NK-92 (cell line): Measurements from ENCODE around the gene DHRS7B.

Source experiments
- DNase-seq: peaks from one replicate; lab custom pipeline; 2025; ENCODE audit not compliant: unreplicated experiment; lab: John Stamatoyannopoulos, UW

DHRS7B gene

GRCh38 chr17:21149621-21150020 is 22.9 kb downstream of the DHRS7B start:
- no peak for DNase-seq

- DNase-seq, result no peak
Measured at GRCh38 chr17:21152731-21153130, 26.0 kb downstream of the DHRS7B start.

DNA sequence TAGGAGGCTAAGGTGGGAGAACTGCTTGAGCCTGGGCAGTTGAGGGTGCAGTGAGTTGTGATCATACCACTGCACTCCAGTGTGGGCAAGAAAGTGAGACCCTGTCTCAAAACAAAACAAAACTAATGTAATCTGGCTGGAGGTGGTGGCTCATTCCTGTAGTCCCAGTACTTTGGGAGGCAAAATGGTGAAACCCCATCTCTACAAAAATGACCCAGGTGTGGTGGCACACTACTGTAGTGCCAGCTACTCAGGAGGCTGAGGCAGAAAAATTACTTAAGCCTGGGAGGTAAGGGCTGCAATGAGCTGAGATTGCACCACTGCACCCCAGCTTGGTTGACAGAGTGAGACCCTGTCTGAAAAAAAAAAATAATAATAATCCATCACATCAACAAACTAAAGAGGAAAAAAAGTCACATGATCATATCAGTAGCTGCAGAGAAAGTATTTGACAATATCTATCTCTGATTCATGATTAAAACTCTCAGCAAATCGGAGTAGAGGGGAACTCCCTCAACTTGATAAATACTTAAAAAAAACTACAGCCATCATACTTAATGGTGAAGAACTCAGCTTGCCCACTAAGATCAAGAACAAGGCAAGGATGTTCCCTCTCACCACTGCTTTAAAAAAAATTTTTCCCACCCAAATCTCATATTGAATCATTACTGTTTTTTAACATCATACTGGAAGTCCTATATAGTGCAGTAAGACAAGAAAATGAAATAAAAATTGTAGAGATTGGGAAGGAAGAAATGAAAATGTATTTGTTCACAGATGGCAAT is 31.0 kb downstream of the DHRS7B start:
- DNase-seq, result no peak

- DNase-seq, result no peak
Measured at GRCh38 chr17:21160401-21160800, 33.6 kb downstream of the DHRS7B start.

DNA sequence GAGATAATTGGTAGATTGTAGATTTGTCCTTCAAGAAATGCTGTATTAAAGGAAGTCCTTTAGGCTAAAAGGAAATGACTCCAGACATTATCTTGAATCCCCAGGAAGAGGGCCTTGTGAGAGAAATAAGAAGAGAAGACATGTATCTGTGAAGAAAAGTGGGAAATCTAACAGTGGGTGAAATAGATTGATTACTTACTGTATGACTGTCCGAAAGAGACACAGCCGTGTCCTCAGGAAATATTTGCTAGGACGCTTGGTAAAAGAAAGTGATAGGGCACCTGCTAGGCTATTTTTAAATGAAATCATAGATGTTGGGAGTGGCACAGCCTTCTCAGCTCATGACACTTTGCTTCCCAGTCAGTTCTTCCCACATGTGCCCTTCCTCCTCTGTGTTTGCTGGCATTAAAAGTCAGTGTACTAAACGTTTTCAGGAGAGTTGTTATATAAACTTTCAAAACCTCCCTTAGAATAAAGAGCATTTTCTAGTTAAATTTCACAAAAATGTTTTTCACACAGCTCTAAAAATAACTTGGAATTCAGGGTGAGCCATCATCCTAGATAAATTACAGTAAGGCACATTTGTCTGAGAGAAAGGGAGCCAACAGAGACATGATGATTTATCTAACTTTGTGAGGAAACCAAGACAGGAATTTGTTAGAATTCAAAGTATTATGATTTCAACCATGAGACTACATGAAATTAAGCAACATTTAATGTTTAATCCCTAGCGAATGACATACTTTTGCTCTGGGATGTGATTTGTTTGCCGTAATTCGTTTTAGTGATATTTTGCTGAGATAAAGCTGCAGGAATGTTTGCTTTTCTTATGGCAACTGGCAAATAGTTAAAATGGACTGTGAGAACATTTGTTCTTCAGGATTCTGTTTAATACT is 35.0 kb downstream of the DHRS7B start:
- no peak for DNase-seq

GRCh38 chr17:21162394-21162775 is 35.6 kb downstream of the DHRS7B start:
- DNase-seq, result no peak

- DNase-seq, result no peak
Measured at GRCh38 chr17:21163101-21163500, 36.3 kb downstream of the DHRS7B start.

- DNase-seq, result no peak
Measured at GRCh38 chr17:21164216-21164615, 37.5 kb downstream of the DHRS7B start.

GRCh38 chr17:21164620-21165019 is 37.9 kb downstream of the DHRS7B start:
- no peak for DNase-seq

- DNase-seq, result no peak
Measured at GRCh38 chr17:21165922-21166594, 39.3 kb downstream of the DHRS7B start.

- no peak for DNase-seq
Measured at GRCh38 chr17:21166595-21167210, 39.9 kb downstream of the DHRS7B start.

DNA sequence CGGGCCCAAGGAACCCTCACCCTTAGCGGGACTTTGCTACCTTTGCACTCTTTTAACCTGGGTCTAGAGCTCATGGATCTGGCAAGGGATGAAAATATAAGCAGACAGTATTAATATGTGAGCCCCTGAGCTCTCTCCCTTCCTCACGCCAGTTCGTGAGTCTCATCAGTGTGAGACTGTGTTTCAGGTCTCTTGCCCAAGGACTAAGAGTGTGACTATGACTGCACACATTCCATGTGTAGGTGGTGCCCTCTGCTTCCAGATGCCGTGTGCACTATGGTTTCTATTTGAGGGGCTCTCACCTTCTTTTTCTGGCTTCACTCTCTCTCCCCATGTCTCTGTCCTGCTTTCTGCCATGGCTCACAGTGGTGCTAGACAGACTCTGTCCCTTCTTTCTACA is 40.5 kb downstream of the DHRS7B start:
- DNase-seq, result no peak

- DNase-seq, result no peak
Measured at GRCh38 chr17:21168555-21168865, 41.7 kb downstream of the DHRS7B start.

DNA sequence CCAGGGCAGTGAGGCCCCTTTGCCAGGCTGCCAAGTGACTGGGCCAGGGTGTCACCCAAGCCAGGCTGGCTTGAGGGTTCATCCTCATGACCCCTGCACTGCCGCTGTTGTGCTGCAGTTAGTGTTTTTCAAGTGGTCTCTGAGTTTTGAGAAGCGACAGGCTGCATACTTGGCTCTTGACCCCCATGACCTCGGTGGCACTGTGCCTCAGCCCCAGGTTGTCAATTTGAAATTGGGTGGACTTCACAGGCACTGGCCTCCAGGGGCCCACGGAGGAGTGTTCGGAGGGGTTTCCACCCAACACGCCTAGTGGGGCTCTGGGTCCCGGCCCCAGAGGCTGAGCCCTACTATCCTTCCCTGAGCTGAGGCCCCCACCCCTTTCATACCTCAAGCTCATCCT is 42.7 kb downstream of the DHRS7B start:
- no peak for DNase-seq

DNA sequence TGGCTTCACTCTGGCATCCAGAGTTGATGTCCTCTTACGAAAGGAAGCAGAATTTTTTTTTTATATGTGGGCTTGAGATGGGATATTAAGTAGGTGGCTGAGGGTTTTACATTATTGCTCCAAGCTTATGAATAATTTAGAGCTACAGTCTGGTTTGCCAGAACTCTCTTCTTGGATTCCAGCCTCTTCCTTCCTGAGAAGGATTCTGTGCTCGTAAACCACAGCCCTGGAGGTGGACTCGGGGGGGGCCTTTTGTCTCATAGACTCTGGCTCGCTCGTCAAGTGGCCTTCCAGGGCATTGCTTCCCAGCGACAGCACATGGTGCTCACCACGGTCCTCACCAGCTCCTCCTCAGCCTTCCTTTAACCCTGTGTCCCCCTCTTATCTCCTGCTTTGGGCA is 44.0 kb downstream of the DHRS7B start:
- no peak for DNase-seq

- DNase-seq, result no peak
Measured at GRCh38 chr17:21171309-21171922, 44.7 kb downstream of the DHRS7B start.

GRCh38 chr17:21171970-21172510 is 45.3 kb downstream of the DHRS7B start:
- no peak for DNase-seq

- DNase-seq, result no peak
Measured at GRCh38 chr17:21172846-21173245, 46.1 kb downstream of the DHRS7B start.

DNA sequence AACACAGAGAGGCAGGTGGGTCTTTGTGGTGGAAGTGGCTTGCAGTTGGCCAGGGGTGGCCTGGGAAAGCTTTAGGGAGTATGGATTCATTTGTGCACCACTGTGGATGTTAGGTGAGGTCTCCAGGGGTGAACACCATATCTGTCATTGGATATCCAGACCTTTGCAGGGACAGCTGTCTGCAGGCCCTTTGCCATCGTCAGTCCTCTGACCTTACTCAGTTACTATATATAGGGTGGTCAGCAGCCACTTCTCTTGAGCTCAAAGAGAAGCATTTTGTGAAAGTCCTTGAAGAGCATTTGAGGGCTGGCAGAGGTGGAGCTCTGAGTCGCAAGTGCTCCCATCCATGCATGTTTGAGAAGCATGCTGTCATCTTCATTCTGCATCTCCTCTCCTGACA is 46.8 kb downstream of the DHRS7B start:
- DNase-seq, result no peak

GRCh38 chr17:21174186-21174585 is 47.4 kb downstream of the DHRS7B start:
- no peak for DNase-seq

- no peak for DNase-seq
Measured at GRCh38 chr17:21174713-21175112, 47.9 kb downstream of the DHRS7B start.
